Activated naive CD8-positive, alpha-beta T cell treated with anti-CD3 and anti-CD28 coated beads for 36 hours (primary cell): ENCODE data around the gene PTGES3. TPM values are rescaled to one million over a fixed set of nuclear protein-coding genes. Genes with fewer than 3 reads are reported as not detected.
"Not testable (repeated sequence)": the region's sequence is repeated elsewhere in the genome, so short reads cannot be mapped to it uniquely, and the experiment has no call there.

Experiments
- DNase-seq: peaks from one replicate; pipeline ENCODE4 v3.0.0; 2021
- H3K27ac Mint-ChIP-seq: one replicate; pipeline ENCODE4 v1.8.0; 2022; ENCODE audit warnings: mild to moderate bottlenecking, moderate library complexity, mixed read lengths
- H3K27me3 Mint-ChIP-seq: one replicate; pipeline ENCODE4 v1.8.0; 2022; ENCODE audit warnings: mild to moderate bottlenecking, mixed read lengths
- H3K36me3 Mint-ChIP-seq: one replicate; pipeline ENCODE4 v1.8.0; 2021; ENCODE audit warnings: mild to moderate bottlenecking, mixed read lengths
- H3K4me1 Mint-ChIP-seq: one replicate; pipeline ENCODE4 v1.8.0; 2021; ENCODE audit warnings: mixed read lengths
- H3K4me3 Mint-ChIP-seq: one replicate; pipeline ENCODE4 v1.8.0; 2022; ENCODE audit warnings: mild to moderate bottlenecking, moderate library complexity, mixed read lengths
- H3K9me3 Mint-ChIP-seq: one replicate; pipeline ENCODE4 v1.8.0; 2022; ENCODE audit warnings: mixed read lengths
- total RNA-seq, 2 experiments: library from RNA; stranded (reverse); gene quantifications; one replicate each; pipeline ENCODE4 v1.2.3, GENCODE V29; 2021

Gene PTGES3, protein sequence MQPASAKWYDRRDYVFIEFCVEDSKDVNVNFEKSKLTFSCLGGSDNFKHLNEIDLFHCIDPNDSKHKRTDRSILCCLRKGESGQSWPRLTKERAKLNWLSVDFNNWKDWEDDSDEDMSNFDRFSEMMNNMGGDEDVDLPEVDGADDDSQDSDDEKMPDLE
- 100 to 1,000 TPM; 402 to 403 TPM for total RNA-seq

DNA sequence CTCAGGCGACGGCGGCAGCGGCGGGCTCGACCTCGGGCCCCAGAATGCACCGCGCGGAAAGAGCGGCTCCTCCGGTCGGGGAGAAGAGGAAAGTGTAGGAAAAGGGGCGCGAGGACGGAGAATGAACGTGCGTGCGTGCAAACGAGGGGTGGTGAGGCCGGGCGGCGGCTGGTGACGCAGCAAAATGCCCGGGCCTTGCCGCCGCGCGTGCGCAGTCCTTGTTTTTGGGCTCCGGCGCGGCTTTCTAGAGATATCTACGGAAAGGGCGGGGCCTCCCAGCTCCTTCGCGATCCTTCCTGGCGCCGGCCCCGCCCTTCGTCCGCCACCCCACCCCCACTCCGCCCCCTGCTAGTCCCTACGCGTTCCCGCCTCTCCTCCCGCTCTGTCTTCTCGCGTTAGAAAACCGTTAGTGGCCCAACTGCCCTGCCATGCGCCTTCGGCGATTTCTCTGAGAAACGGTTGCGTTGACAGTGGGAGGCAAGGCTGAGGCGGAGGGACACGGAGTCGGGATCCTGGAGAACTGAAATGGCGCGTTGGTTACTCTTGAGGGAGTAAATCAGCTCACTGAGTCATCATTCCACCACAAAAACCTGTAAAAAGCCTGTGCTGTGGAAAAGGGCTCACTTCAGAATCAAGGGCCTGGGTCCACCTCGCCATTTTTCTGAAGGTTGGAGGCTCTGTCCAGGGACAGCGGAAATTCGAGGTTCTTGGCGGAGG, at the start of gene PTGES3:
PTGES3 (minus strand) TSS at position 156 of the 717 bp plus-strand sequence. CDS start 285 bp downstream, outside the sequence.
- peaks cover 16% of the 10 kb centered on the region for H3K4me1 Mint-ChIP-seq
- H3K4me3 Mint-ChIP-seq: peak within 1 kb of the TSS; percentile 100
- peaks cover 41% of the 10 kb centered on the region for H3K36me3 Mint-ChIP-seq
- peak; percentile 99 for DNase-seq
- no peaks in the 10 kb centered on the region for H3K27me3 Mint-ChIP-seq
- H3K9me3 Mint-ChIP-seq: peaks cover 2% of the 10 kb centered on the region
- H3K27ac Mint-ChIP-seq: peak within 1 kb of the TSS; percentile 100

- Mint-ChIP-seq H3K27ac (no peak overlapping the region), H3K36me3 (peaks cover 44% of the 10 kb centered on the region)
Measured at GRCh38 chr12:56728139-56728861, 40.2 kb upstream of the PTGES3 start.

GRCh38 chr12:56726196-56726675, 38.2 kb upstream of the PTGES3 start:
- DNase-seq, H3K27me3 Mint-ChIP-seq, H3K9me3 Mint-ChIP-seq: not testable (repeated sequence)
- peaks cover 30% of the 10 kb centered on the region for H3K4me1 Mint-ChIP-seq
- H3K27ac Mint-ChIP-seq: peak overlapping the region; percentile 98
- H3K36me3 Mint-ChIP-seq: peaks cover 57% of the 10 kb centered on the region
- peak overlapping the region; percentile 94 for H3K4me3 Mint-ChIP-seq

More at GRCh38 chr12:56728139-56728861, 40.2 kb upstream of the PTGES3 start:
- Mint-ChIP-seq H3K4me1 (peaks cover 11% of the 10 kb centered on the region), H3K9me3 (no peaks in the 10 kb centered on the region), H3K27me3 (no peaks in the 10 kb centered on the region), H3K4me3 (no peak overlapping the region)
- DNase-seq: no peak

- peaks cover 58% of the 10 kb centered on the region for H3K36me3 Mint-ChIP-seq
- no peaks in the 10 kb centered on the region for H3K27me3 Mint-ChIP-seq
- H3K9me3 Mint-ChIP-seq: no peaks in the 10 kb centered on the region
- no peak for DNase-seq
- peak overlapping the region; percentile 94 for H3K4me3 Mint-ChIP-seq
- H3K4me1 Mint-ChIP-seq: peaks cover 35% of the 10 kb centered on the region
- H3K27ac Mint-ChIP-seq: peak overlapping the region; percentile 98
Measured at GRCh38 chr12:56725723-56726102, 37.6 kb upstream of the PTGES3 start.

GRCh38 chr12:56724972-56725722, 37.1 kb upstream of the PTGES3 start, which contains the start of gene NACA:
Gene NACA, minus strand, starts transcription at chr12:56725299. Its CDS starts 778 bp downstream, at chr12:56724521.
- Mint-ChIP-seq H3K27me3 (no peaks in the 10 kb centered on the region), H3K9me3 (no peaks in the 10 kb centered on the region), H3K4me3 (peak within 1 kb of the TSS; percentile 94), H3K4me1 (peaks cover 41% of the 10 kb centered on the region), H3K36me3 (peaks cover 64% of the 10 kb centered on the region), H3K27ac (peak within 1 kb of the TSS; percentile 98)
- peak; percentile 98 for DNase-seq

DNA sequence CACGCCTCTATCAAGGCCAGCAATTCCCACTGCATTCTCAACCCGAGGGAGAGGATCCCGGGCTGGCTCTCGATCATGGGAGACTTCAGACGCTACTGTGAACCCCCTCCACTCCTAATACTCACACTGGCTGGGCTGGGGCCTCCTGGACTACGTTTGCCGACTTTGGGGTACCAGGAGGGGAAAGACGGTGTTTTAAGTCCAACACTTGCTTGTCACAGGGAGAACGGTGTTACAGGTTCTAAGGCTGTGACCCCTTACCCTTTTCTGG, 36.6 kb upstream of the PTGES3 start:
- no peak for DNase-seq
- Mint-ChIP-seq H3K4me3 (peak overlapping the region; percentile 94), H3K27me3 (no peaks in the 10 kb centered on the region), H3K4me1 (peaks cover 46% of the 10 kb centered on the region), H3K27ac (peak overlapping the region; percentile 98), H3K9me3 (no peaks in the 10 kb centered on the region), H3K36me3 (peaks cover 65% of the 10 kb centered on the region)

GRCh38 chr12:56723889-56724700, 36.0 kb upstream of the PTGES3 start:
- H3K36me3 Mint-ChIP-seq: peaks cover 68% of the 10 kb centered on the region
- peaks cover 51% of the 10 kb centered on the region for H3K4me1 Mint-ChIP-seq
- H3K27ac Mint-ChIP-seq: peak overlapping the region; percentile 98
- no peak for DNase-seq
- peak overlapping the region; percentile 94 for H3K4me3 Mint-ChIP-seq
- no peaks in the 10 kb centered on the region for H3K9me3 Mint-ChIP-seq
- no peaks in the 10 kb centered on the region for H3K27me3 Mint-ChIP-seq

DNA sequence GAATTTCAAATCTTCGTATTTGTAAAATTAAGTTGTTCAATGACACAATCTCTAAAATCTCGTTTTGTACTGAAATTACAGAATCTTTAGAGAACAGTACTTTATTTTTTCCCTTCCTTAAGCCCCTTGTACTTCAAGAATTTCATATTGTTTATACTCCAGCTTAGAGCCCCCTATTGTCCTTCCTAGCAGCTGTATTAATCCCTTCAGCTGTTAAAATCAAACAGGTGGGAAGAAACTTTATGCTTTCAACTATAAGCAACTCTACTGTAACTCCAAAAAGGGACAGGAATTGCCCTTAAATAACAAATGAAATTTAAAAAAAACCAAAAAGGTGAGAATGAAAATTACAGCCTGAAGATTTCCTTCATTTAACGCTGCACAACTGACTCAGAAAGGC, 35.3 kb upstream of the PTGES3 start:
- H3K9me3 Mint-ChIP-seq: no peaks in the 10 kb centered on the region
- H3K27me3 Mint-ChIP-seq: no peaks in the 10 kb centered on the region
- H3K27ac Mint-ChIP-seq: peak overlapping the region; percentile 98
- H3K4me3 Mint-ChIP-seq: peak overlapping the region; percentile 94
- DNase-seq: no peak
- peaks cover 74% of the 10 kb centered on the region for H3K36me3 Mint-ChIP-seq
- peaks cover 57% of the 10 kb centered on the region for H3K4me1 Mint-ChIP-seq

DNA sequence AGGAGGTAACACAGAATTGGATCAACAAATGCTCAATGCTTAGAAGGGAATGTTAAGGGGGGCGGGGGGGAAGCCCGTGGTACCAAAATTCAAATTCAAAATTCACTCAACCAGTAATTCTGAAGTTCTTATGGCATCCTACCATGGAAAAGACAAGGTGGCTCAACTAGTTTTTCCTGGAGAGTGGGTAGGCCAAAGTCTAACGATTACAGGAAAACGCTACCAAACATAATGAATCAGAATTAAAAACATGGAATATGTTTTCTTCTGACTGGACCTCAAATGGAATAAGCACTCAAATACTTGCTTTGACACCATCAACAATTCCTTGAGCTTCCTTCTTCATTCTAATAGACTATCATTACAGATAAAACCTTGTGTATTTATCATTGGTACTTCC, 34.7 kb upstream of the PTGES3 start:
- Mint-ChIP-seq H3K4me3 (peak overlapping the region; percentile 94), H3K9me3 (no peaks in the 10 kb centered on the region), H3K27me3 (no peaks in the 10 kb centered on the region), H3K4me1 (peaks cover 57% of the 10 kb centered on the region), H3K27ac (peak overlapping the region; percentile 98), H3K36me3 (peaks cover 74% of the 10 kb centered on the region)
- no peak for DNase-seq

DNA sequence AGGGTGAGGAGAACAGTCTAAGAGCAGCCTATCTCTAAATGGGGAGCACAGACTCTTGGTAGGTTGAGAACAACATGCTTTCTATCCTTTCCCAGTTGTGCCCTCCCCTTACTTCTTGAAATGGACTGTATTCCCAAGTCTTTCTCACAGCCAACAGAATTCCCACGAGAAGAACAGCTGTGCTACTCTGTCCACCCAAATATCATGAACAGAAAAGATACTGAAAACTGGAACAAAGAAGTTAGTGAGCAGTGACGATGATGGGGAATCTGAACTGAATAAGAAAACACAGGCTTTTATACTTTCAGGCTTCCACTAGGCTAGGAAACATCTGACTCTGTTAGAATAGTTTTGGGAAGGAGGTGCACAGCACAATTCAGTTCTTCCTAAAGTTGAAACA, 33.6 kb upstream of the PTGES3 start:
- Mint-ChIP-seq H3K27ac (peak overlapping the region; percentile 98), H3K36me3 (peaks cover 79% of the 10 kb centered on the region), H3K9me3 (no peaks in the 10 kb centered on the region), H3K27me3 (no peaks in the 10 kb centered on the region), H3K4me3 (peak overlapping the region; percentile 94), H3K4me1 (peaks cover 62% of the 10 kb centered on the region)
- no peak for DNase-seq

- no peak for DNase-seq
- H3K9me3 Mint-ChIP-seq: no peaks in the 10 kb centered on the region
- H3K27me3 Mint-ChIP-seq: no peaks in the 10 kb centered on the region
- peak overlapping the region; percentile 81 for H3K27ac Mint-ChIP-seq
- H3K36me3 Mint-ChIP-seq: peaks cover 84% of the 10 kb centered on the region
- H3K4me3 Mint-ChIP-seq: peak overlapping the region; percentile 94
- H3K4me1 Mint-ChIP-seq: peaks cover 67% of the 10 kb centered on the region
Measured at GRCh38 chr12:56721216-56721615, 33.1 kb upstream of the PTGES3 start.

DNA sequence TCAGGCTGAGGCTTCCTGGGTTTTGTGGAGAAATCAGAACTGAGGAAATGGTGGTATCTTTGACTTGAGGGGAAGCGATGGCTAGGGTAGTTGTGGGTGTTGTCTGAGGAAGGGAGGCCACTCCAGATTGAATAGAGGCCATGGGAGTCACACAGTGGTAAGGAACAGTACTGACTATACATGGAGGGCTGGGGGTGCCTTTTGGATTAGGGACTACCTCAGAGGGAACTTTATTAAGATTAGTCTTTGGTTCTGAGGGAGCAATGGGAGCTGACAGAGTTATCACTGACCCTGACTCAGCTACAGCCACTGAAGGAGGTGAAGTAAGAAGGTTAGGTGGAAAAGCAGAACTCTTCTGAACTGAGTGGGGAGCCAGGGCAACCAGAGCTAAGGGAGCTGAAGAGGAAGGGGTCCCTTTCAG, 32.7 kb upstream of the PTGES3 start:
- Mint-ChIP-seq H3K27ac (peak overlapping the region; percentile 81), H3K27me3 (no peaks in the 10 kb centered on the region), H3K4me1 (peaks cover 68% of the 10 kb centered on the region), H3K36me3 (peaks cover 85% of the 10 kb centered on the region), H3K4me3 (peak overlapping the region; percentile 94), H3K9me3 (no peaks in the 10 kb centered on the region)
- no peak for DNase-seq

GRCh38 chr12:56719056-56719455, 31.0 kb upstream of the PTGES3 start:
- Mint-ChIP-seq H3K36me3 (peaks cover 84% of the 10 kb centered on the region), H3K27me3 (no peaks in the 10 kb centered on the region), H3K4me1 (peaks cover 69% of the 10 kb centered on the region), H3K9me3 (no peaks in the 10 kb centered on the region), H3K27ac (peak overlapping the region; percentile 81), H3K4me3 (peak overlapping the region; percentile 22)
- DNase-seq: no peak

- Mint-ChIP-seq H3K27me3 (no peaks in the 10 kb centered on the region), H3K9me3 (no peaks in the 10 kb centered on the region), H3K27ac (peak overlapping the region; percentile 81), H3K4me3 (no peak overlapping the region), H3K4me1 (peaks cover 69% of the 10 kb centered on the region), H3K36me3 (peaks cover 84% of the 10 kb centered on the region)
- DNase-seq: no peak
Measured at GRCh38 chr12:56718636-56719035, 30.6 kb upstream of the PTGES3 start.
